Stimulated activated CD8-positive, alpha-beta memory T cell treated with anti-CD3 and anti-CD28 coated beads, Interleukin-15, amount 100 ng/mL, for 48 hours (primary cell): ENCODE results near the gene CACNG5.
A peak's percentile ranks its signal among the peaks of the same experiment; 100 is the strongest.

Experiments
- DNase-seq, 2 donors: peaks; one replicate each; pipeline ENCODE4 v3.0.0-alpha.2; 2020; ENCODE audit warnings: low read depth in 2 of 2

Gene CACNG5

DNA sequence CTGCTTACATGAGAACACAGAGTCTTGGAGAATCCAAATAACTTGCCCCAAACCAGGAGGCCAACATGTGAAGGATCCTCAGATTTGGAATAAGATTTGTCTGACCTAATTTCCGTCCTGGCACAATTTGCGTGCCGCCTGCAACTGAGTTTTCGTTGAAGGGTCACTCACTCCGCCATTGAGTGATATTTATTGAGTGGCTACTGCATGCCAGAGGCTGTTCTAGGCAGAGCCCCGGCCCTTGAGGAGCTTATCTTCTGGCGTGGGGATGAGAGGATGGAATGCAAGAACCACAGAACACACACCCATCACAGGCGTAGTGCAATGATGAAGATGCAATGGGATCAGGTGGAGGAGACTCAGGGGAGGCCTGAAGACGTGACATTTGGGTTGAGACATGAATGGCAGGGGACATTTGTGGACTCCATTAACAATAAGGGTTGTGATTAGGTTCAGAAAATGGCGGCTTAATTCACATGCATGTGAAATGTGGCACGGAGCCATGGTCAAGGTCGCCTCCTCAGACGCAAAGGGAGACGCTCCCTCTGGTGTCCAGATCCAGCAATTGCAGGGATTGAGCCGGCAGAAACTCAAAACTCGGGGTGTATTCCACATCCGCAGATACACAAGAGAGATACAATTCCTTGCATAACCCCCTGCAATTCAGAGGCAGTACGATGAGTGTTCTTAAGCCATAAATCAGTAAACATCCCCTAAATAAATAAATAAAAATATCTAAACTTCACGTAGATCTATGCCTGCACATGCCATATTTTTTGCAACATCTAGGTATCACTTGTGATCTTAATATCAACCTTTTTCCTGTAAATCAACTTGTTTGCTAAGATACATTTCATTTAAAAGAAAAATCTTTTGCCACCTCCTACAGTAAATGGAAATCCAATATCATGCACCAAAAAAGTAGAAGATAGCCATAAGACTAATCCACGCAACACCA, 71.7 kb downstream of the CACNG5 start:
- DNase-seq: peak; percentile 46 to 50

DNA sequence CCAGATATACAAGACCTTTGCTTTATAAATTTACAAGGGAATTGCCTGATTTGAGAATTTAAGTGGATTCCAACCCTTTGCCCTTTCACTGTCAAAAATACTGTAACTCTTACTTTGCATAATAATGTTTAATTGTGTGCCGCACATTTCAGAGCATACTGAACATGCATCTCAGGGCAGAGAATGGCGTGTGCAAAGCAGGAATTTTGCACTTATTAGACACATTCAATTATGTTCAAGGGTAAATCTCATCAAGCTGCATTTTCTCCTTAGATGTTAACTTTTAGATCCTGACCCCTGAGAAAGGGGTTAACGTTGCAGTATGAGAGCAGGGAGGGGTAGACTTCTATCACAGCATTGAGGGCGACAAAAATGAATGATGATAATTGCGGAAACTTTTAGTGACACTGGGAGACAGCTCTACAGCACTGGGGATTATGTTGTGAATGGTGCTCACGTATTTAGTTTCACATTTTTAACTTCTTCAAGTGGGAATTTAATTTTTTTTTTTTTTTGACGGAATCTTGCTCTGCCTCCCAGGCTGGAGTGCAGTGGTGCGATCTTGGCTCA, 75.0 kb downstream of the CACNG5 start:
- DNase-seq: no peak

- no peak for DNase-seq
Observed at GRCh38 chr17:66910651-66911285, 75.9 kb downstream of the CACNG5 start.

DNA sequence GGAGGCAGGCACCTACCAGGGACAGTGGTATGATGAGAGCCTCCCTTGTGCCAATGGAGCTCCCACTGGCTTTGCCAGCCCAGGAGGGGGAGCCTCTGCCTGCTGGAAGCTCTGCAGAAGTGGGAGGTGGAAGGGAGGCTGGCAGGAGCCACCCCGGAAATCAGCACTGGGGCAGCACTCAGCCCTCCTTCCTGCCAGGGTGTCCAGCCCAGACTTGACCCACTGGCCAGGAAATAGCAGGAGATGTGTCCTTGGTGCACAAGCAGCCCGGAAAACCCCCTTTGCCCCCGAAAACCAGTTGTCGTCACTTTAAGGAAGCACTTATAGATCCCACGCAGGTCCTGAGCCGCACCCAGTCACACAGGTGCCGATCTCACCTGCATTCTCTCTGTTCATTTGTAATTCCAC, 80.3 kb downstream of the CACNG5 start:
- DNase-seq: no peak

GRCh38 chr17:66915792-66916191, 80.9 kb downstream of the CACNG5 start:
- DNase-seq: no peak

DNA sequence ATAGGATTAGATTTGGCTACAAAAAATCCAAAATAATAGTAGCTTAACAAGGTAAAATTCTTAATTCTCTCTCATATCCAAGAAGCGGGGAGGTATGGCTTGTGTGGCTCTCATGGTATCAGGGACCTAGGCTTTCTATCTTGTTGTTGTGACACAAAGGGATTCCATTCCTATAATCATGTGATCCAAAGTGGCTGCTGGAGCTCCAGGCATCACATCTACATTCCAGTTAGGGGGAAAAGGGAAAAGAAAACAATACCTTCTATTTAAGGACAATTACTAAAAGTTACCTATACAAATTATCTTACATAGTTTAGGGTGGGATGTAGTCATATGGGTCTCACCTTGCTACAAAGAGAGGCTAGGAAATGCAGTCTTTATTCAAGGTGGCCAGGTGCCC, 82.0 kb downstream of the CACNG5 start:
- no peak for DNase-seq

GRCh38 chr17:66918896-66919295, 84.0 kb downstream of the CACNG5 start:
- DNase-seq: no peak

DNA sequence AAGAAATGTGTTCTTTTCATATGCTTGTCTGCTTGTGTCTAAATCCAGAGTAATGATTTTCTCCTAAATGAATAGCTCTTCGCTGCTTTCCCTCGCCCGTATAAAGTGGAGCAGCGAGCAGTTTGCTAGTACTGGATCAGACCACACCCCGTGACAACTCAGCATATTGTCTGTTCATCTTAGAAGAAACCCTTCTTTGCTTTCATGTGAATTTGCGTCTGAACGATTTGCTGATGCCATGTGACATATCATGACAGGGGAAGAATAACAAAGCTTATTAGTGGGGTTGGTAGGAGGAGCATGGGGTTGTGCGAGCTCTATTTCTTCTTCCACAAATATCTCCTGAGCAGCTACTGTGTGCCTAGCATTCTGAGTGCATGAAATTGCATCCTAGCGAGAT, 85.5 kb downstream of the CACNG5 start:
- DNase-seq: no peak

DNA sequence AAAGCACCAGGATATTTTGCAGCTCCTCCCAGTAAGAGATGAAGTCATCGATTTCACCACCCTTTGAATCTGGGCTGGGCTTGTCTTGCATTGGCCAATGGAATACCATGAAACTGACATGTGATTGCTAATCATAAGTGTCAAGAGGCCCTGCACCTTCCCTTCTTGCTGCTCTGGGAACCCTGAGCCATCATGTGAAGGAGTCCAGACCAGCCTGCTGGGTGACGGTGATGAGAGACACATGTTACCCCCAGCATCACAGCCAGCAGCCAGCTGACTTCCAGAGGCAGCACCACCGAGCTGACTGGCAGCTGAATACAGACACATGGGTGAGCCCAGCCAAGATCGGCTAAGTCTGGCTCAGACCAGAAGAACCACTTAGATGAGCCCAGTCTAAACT, 86.0 kb downstream of the CACNG5 start:
- no peak for DNase-seq

GRCh38 chr17:66923886-66924285, 89.0 kb downstream of the CACNG5 start:
- DNase-seq: no peak

- DNase-seq: no peak
Observed at GRCh38 chr17:66925811-66926500, 91.0 kb downstream of the CACNG5 start.

DNA sequence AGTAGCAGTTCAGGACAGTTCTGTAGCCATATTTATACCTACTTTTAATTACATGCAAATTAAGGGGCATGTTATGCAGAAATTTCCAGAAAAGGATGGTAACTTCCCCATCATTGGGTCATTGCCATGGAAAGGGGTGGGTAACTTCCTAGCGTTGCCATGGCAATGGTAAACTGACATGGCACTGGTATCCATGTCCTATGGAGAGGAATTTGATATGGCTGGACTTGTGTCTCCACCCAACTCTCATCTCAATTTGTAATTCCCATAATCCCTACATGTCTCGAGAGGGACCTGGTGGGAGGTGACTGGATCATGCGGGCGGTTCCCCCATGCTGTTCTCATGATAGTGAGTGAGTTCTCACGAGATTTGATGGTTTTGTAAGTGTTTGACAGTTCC, 94.0 kb downstream of the CACNG5 start:
- DNase-seq: no peak

GRCh38 chr17:66929591-66929990, 94.7 kb downstream of the CACNG5 start:
- no peak for DNase-seq

DNA sequence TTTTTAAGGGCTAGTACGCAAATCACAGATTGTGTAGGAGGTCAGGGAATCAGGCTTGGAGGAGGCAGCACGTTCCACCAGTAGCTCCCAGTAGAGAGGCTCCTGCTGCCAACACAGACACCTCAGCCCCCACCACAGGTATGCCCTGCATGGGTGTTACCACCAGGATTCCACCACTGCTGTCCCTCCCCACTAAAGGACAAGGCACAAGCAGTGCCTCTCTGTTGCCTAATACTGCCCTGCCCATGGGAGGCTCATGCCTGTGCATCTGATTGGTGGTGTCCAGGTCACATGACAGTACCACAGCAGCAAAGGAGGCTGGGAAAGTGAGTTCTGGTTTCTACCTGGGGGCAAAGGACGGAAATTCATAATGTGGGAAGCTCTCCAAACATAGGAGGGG, 96.0 kb downstream of the CACNG5 start:
- DNase-seq: no peak

- DNase-seq: no peak
Observed at GRCh38 chr17:66932311-66932710, 97.4 kb downstream of the CACNG5 start.

- DNase-seq: no peak
Observed at GRCh38 chr17:66934040-66934439, 99.1 kb downstream of the CACNG5 start.
